ENCODE data around the gene TRIM65.
"Not testable (repeated sequence)": the region's sequence is repeated elsewhere in the genome, so short reads cannot be mapped to it uniquely, and the experiment has no call there.

Gene TRIM65

DNA sequence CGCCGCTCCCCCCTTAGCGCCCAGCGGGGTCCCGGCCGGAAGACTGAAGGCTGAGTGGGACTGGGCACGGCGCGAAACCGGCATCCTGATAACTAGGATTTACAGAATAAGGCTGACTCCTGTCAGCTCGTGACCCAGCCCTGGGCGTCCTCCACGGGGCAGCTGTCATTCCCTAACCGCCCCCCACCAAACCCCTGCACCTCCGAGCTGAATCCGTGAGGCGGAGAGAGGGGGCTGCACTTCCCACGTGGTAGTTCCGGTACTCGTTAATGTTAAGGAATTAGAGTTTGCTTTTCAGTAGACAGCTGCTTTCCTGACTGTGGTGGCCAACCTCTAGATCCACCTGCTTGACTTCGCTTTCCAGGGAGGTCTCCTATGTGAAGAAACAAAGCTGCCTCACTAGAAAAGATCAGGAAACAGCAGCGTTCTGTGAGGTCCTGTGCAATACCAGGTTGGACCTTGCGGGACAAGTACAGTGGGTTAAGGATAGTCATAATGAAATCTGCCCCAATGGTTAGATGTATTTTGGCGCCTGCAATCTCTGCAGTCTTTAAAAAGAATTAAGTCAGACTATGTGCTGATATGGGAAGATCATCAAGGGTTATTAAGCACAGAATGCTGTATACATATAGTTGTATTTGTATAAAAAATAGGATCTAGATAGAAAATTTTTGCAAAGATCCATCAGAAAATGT lies 40.5 kb downstream of the TRIM65 start:
- Mint-ChIP-seq H3K4me3 (no peak overlapping the region), H3K36me3 (ENCODE audit: low read depth) (peaks cover 4% of the 10 kb centered on the region), H3K27ac (peak overlapping the region; percentile 86), H3K27me3 (ENCODE audit: low read depth, poor library complexity) (peaks cover 4% of the 10 kb centered on the region), H3K9me3 (no peaks in the 10 kb centered on the region), H3K4me1 (peaks cover 20% of the 10 kb centered on the region)
- no peak for DNase-seq
- TF ChIP-seq, protein P1, sequence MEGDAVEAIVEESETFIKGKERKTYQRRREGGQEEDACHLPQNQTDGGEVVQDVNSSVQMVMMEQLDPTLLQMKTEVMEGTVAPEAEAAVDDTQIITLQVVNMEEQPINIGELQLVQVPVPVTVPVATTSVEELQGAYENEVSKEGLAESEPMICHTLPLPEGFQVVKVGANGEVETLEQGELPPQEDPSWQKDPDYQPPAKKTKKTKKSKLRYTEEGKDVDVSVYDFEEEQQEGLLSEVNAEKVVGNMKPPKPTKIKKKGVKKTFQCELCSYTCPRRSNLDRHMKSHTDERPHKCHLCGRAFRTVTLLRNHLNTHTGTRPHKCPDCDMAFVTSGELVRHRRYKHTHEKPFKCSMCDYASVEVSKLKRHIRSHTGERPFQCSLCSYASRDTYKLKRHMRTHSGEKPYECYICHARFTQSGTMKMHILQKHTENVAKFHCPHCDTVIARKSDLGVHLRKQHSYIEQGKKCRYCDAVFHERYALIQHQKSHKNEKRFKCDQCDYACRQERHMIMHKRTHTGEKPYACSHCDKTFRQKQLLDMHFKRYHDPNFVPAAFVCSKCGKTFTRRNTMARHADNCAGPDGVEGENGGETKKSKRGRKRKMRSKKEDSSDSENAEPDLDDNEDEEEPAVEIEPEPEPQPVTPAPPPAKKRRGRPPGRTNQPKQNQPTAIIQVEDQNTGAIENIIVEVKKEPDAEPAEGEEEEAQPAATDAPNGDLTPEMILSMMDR (IDR thresholded peaks at IDR 0.05), result peak; percentile 38

GRCh38 chr17:75855310-75856061 lies 41.3 kb downstream of the TRIM65 start, which contains the start of gene WBP2:
TSS of gene WBP2 (minus strand) at chr17:75855335. CDS start at chr17:75855297, 38 bp downstream.
- Mint-ChIP-seq H3K4me1 (peaks cover 20% of the 10 kb centered on the region), H3K4me3 (no peak within 1 kb of the TSS), H3K27me3 (ENCODE audit: low read depth, poor library complexity) (peaks cover 4% of the 10 kb centered on the region), H3K9me3 (no peaks in the 10 kb centered on the region), H3K27ac (peak within 1 kb of the TSS; percentile 86), H3K36me3 (ENCODE audit: low read depth) (peaks cover 8% of the 10 kb centered on the region)
- TF ChIP-seq, protein P1 (IDR thresholded peaks at IDR 0.05), result no peak
- peak; percentile 96 for DNase-seq

DNA sequence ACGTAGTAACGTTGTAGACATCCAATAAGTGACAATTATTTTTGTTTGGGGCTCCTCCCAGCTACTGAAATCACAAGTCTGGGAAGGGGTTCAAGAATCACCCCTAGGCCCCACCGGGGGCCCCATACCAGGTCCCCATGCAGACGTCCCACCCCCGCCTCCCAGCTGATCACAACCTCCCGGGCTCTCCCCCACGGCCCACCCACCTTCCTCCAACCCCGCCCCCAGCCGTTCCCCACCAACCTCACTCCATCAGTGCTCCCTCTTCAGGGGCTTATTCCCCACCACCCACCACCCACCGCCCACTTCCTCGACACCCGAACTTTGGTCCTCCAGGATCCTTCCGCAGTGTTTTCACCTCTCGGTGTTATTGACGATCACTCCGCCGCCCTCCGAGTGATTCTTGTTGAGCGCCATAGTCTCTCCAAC lies 41.9 kb downstream of the TRIM65 start:
- H3K4me3 Mint-ChIP-seq, result no peak overlapping the region
- peaks cover 8% of the 10 kb centered on the region for H3K36me3 Mint-ChIP-seq (ENCODE audit: low read depth)
- no peaks in the 10 kb centered on the region for H3K9me3 Mint-ChIP-seq
- H3K27ac Mint-ChIP-seq, result no peak overlapping the region
- peaks cover 4% of the 10 kb centered on the region for H3K27me3 Mint-ChIP-seq (ENCODE audit: low read depth, poor library complexity)
- H3K4me1 Mint-ChIP-seq, result peaks cover 20% of the 10 kb centered on the region
- TF ChIP-seq, protein P1 (IDR thresholded peaks at IDR 0.05), result no peak
- DNase-seq, result no peak

DNA sequence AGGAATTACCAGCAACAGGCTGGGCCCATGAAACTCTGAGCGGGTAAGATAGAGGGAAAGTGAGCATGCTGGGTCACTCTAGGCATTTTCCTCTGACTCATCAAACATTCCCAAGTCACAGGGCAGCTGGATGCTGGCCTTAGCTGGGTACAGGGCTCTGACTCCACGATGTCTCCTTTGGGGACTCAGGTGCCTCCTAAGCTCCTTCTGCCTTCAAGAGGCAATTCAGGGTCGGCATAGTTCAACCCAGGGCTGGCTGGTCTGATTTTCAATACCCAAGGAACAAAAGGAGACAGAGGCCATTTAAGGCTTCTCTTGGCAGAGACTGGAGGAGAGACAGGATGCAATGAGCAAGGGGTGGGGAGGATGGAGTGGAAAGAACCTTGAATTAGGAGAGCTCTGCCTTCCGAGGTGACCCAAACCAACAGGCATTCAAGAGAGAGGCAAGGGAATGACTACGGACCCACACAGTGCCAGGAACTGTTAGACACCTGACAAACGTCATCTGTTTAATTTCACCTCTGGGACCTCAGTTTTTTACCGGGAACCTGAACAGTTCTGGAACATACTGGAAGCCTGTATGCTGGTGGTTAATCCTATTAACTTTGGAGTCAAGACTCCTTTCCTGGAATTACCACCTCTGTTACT lies 42.5 kb downstream of the TRIM65 start:
- TF ChIP-seq, protein P1 (IDR thresholded peaks at IDR 0.05), result no peak
- no peak for DNase-seq
- no peaks in the 10 kb centered on the region for H3K9me3 Mint-ChIP-seq
- H3K27ac Mint-ChIP-seq, result peak overlapping the region; percentile 77
- no peak overlapping the region for H3K4me3 Mint-ChIP-seq
- H3K27me3 Mint-ChIP-seq (ENCODE audit: low read depth, poor library complexity), result peaks cover 4% of the 10 kb centered on the region
- peaks cover 20% of the 10 kb centered on the region for H3K4me1 Mint-ChIP-seq
- peaks cover 8% of the 10 kb centered on the region for H3K36me3 Mint-ChIP-seq (ENCODE audit: low read depth)

- Mint-ChIP-seq H3K27ac (no peak overlapping the region), H3K27me3 (ENCODE audit: low read depth, poor library complexity) (peaks cover 2% of the 10 kb centered on the region), H3K4me3 (no peak overlapping the region), H3K9me3 (no peaks in the 10 kb centered on the region), H3K4me1 (peaks cover 24% of the 10 kb centered on the region), H3K36me3 (ENCODE audit: low read depth) (peaks cover 11% of the 10 kb centered on the region)
- TF ChIP-seq, protein P1 (IDR thresholded peaks at IDR 0.05), result no peak
- no peak for DNase-seq
These were observed 43.3 kb downstream of the TRIM65 start for GRCh38 chr17:75853433-75853832.

DNA sequence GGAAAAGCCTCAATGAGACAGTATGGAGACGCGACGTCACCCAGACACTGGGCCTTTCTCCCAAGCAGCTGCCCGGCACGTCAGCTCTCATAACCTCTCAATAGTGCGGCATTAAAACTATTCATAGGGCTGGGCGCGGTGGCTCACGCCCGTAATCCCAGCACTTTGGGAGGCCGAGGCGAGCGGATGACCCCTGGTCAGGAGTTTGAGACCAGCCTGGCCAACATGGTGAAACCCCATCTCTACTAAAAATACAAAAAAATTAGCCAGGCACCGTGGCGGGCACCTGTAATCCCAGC lies 45.1 kb downstream of the TRIM65 start:
- H3K4me1 Mint-ChIP-seq, result peaks cover 40% of the 10 kb centered on the region
- not testable (repeated sequence) for DNase-seq; H3K4me3 Mint-ChIP-seq; H3K27ac Mint-ChIP-seq; H3K9me3 Mint-ChIP-seq; H3K27me3 Mint-ChIP-seq (ENCODE audit: low read depth, poor library complexity)
- H3K36me3 Mint-ChIP-seq (ENCODE audit: low read depth), result peaks cover 15% of the 10 kb centered on the region
